ENCODE results near the gene KIF13A. TPM values are rescaled to one million over a fixed set of nuclear protein-coding genes. Genes with fewer than 3 reads are reported as not detected.

The KIF13A gene
- total and polyA plus RNA-seq, 10 of the 15 experiments (the other 5 are each of a cell fraction or from before 2014, with no cell fraction given): 0.02 to 0.26 (median 0.13) TPM; not detected in 2

DNA sequence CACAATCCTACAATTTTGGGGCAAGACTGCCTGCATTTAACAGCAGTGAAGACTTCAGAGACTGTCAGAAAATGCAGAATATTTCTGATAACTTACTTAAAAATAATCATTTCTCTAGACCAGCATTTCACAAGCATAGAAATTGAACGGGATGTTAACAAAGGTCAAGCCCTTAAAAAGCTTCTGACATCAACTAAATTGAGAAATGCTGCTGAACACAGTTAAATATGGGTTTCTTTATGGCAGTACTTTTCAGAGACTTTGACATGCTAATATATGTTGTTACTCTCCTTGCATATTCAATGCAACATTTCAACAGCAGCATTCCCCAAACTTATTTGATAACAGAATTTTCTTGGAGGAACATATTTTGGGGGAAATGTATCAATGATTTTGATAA, 84.5 kb downstream of the KIF13A start:
- no peak overlapping the region for H3K4me2 ChIP-seq (ENCODE audit: control insufficient read depth, insufficient read depth)
- no peak overlapping the region for H2AFZ ChIP-seq (ENCODE audit: control insufficient read depth, low read depth, low read length)
- no peaks in the 10 kb centered on the region for H3K79me2 ChIP-seq (ENCODE audit: control insufficient read depth, insufficient read depth, low read length)
- no peak for DNase-seq (ENCODE audit: low read depth, low spot score)
- BruUV-seq (replicated peaks): no TSS peak
- ChIA-PET SMC1A (ENCODE audit: uncharacterized antibody, unreplicated experiment) (no interaction called here), RAD21 (ENCODE audit: unreplicated experiment) (no interaction called here), POLR2A (no interaction called here), CTCF (no interaction called here)
- H3K9ac ChIP-seq (ENCODE audit: control insufficient read depth, insufficient read depth, low read length): no peak overlapping the region
- no peaks in the 10 kb centered on the region; the same call in 1 of the 2 replicates for H3K4me1 ChIP-seq (ENCODE audit: control insufficient read depth, insufficient read depth, low read length)
- no peaks in the 10 kb centered on the region for H4K20me1 ChIP-seq (ENCODE audit: control insufficient read depth, insufficient read depth)
- no peak for ATAC-seq
- no peaks in the 10 kb centered on the region for H3K27me3 ChIP-seq (replicated peaks in 1 of 2; ENCODE audit: control insufficient read depth in 2 of 2, insufficient read depth in 2 of 2, low read length in 1 of 2)
- in situ Hi-C loops (cut with MboI) (no loop called here), intact Hi-C loops (cut with micrococcal nuclease; ENCODE audit: unreplicated experiment) (no loop called here)
- WGBS (ENCODE audit: insufficient coverage, insufficient replicate concordance, low lambda C conversion rate, missing lambda C conversion rate): 0% methylated on average over 1 of the region's 1 CpG
- no peak for FAIRE-seq
- no peaks in the 10 kb centered on the region for H3K36me3 ChIP-seq (ENCODE audit: control insufficient read depth in 2 of 2, insufficient read depth in 2 of 2, low read length in 1 of 2)
- no peak for TF ChIP-seq PML (IDR thresholded peaks at IDR 0.05; ENCODE audit: low read length)
- no peak for TF ChIP-seq MTA2 (IDR thresholded peaks at IDR 0.05; ENCODE audit: low read depth)
- TF ChIP-seq, protein P1, sequence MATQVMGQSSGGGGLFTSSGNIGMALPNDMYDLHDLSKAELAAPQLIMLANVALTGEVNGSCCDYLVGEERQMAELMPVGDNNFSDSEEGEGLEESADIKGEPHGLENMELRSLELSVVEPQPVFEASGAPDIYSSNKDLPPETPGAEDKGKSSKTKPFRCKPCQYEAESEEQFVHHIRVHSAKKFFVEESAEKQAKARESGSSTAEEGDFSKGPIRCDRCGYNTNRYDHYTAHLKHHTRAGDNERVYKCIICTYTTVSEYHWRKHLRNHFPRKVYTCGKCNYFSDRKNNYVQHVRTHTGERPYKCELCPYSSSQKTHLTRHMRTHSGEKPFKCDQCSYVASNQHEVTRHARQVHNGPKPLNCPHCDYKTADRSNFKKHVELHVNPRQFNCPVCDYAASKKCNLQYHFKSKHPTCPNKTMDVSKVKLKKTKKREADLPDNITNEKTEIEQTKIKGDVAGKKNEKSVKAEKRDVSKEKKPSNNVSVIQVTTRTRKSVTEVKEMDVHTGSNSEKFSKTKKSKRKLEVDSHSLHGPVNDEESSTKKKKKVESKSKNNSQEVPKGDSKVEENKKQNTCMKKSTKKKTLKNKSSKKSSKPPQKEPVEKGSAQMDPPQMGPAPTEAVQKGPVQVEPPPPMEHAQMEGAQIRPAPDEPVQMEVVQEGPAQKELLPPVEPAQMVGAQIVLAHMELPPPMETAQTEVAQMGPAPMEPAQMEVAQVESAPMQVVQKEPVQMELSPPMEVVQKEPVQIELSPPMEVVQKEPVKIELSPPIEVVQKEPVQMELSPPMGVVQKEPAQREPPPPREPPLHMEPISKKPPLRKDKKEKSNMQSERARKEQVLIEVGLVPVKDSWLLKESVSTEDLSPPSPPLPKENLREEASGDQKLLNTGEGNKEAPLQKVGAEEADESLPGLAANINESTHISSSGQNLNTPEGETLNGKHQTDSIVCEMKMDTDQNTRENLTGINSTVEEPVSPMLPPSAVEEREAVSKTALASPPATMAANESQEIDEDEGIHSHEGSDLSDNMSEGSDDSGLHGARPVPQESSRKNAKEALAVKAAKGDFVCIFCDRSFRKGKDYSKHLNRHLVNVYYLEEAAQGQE (IDR thresholded peaks at IDR 0.05; ENCODE audit: low read depth, low read length): no peak
- no peak for TF ChIP-seq ESRRA (IDR thresholded peaks at IDR 0.05; ENCODE audit: low read length)
- no peak for TF ChIP-seq ZNF274 (IDR thresholded peaks at IDR 0.05; ENCODE audit: insufficient read depth, insufficient read length)
- no peak for TF ChIP-seq ZNF384 (IDR thresholded peaks at IDR 0.05; ENCODE audit: borderline replicate concordance, low read depth, low read length)
- no peak for TF ChIP-seq POLR2A (IDR thresholded peaks at IDR 0.05; ENCODE audit: low read depth, low read length)
- TF ChIP-seq RBBP5 (conservative IDR thresholded peaks at IDR 0.05): no peak
- no peak for TF ChIP-seq NFIC (IDR thresholded peaks at IDR 0.05; ENCODE audit: low read depth, low read length)
- TF ChIP-seq SREBF1 (IDR thresholded peaks at IDR 0.05; ENCODE audit: low read length): no peak
- no peak for TF ChIP-seq MTA3 (IDR thresholded peaks at IDR 0.05; ENCODE audit: borderline replicate concordance, low read length)
- TF ChIP-seq TARDBP (IDR thresholded peaks at IDR 0.05; ENCODE audit: borderline replicate concordance): no peak
- no peak for TF ChIP-seq LARP7 (IDR thresholded peaks at IDR 0.05)
- TF ChIP-seq SRF (IDR thresholded peaks at IDR 0.05; ENCODE audit: low read depth in 2 of 2, low read length in 2 of 2): no peak
- TF ChIP-seq, protein P2, sequence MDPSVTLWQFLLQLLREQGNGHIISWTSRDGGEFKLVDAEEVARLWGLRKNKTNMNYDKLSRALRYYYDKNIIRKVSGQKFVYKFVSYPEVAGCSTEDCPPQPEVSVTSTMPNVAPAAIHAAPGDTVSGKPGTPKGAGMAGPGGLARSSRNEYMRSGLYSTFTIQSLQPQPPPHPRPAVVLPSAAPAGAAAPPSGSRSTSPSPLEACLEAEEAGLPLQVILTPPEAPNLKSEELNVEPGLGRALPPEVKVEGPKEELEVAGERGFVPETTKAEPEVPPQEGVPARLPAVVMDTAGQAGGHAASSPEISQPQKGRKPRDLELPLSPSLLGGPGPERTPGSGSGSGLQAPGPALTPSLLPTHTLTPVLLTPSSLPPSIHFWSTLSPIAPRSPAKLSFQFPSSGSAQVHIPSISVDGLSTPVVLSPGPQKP (IDR thresholded peaks at IDR 0.05; ENCODE audit: low read depth, low read length): no peak
- no peak for TF ChIP-seq ZNF24 (IDR thresholded peaks at IDR 0.05)
- H3K27ac ChIP-seq (ENCODE audit: control insufficient read depth, insufficient read depth): no peak overlapping the region
- no peaks in the 10 kb centered on the region for H3K9me3 ChIP-seq (replicated peaks; ENCODE audit: control insufficient read depth, insufficient read depth, low read length)
- no peak overlapping the region for H3K4me3 ChIP-seq

All from GM12878 (cell line).